GM12864 (cell line): ENCODE measurements around the gene ATF4.

Source experiments
- DNase-seq: peaks from one replicate; pipeline ENCODE4 v3.0.0-alpha.2; 2011; ENCODE audit warnings: low read depth
- H3K4me3 ChIP-seq: 2 replicates; pipeline ENCODE4 v1.5.1; 2011; ENCODE audit warnings: mild to moderate bottlenecking, low read depth, low read length, control low read depth
- CTCF ChIP-seq: IDR thresholded peaks from 2 replicates; pipeline ENCODE4 v1.5.1; 2011; ENCODE audit warnings: low read depth, mild to moderate bottlenecking, moderate library complexity, low read length, control low read depth, inconsistent platforms; ENCODE audit errors: missing control alignments

The ATF4 gene

GRCh38 chr22:39535357-39535725, 15.0 kb downstream of the ATF4 start:
- TF ChIP-seq CTCF = no peak
- no peak for DNase-seq
- no peak overlapping the region for H3K4me3 ChIP-seq

- TF ChIP-seq CTCF = no peak
- H3K4me3 ChIP-seq = no peak overlapping the region
- no peak for DNase-seq
These were observed 15.6 kb downstream of the ATF4 start for GRCh38 chr22:39535831-39536449.

- DNase-seq = no peak
- no peak overlapping the region for H3K4me3 ChIP-seq
- TF ChIP-seq CTCF = no peak
These were observed 16.3 kb downstream of the ATF4 start for GRCh38 chr22:39536711-39537110.

GRCh38 chr22:39537975-39538374, 17.6 kb downstream of the ATF4 start:
- H3K4me3 ChIP-seq = no peak overlapping the region
- DNase-seq = no peak
- TF ChIP-seq CTCF = no peak

- no peak for DNase-seq
- TF ChIP-seq CTCF = peak; percentile 65
- H3K4me3 ChIP-seq = no peak overlapping the region
These were observed 22.7 kb downstream of the ATF4 start for GRCh38 chr22:39543095-39543494.

GRCh38 chr22:39545386-39546365, 25.3 kb downstream of the ATF4 start:
- no peak overlapping the region for H3K4me3 ChIP-seq
- DNase-seq = no peak

More at GRCh38 chr22:39545386-39546365, 25.3 kb downstream of the ATF4 start:
- no peak for TF ChIP-seq CTCF
